ENCODE results near the gene CRB2. TPM values are rescaled to one million over a fixed set of nuclear protein-coding genes. Genes with fewer than 3 reads are reported as not detected.

CRB2 gene
- polyA plus RNA-seq, 1 experiment, result not detected

DNA sequence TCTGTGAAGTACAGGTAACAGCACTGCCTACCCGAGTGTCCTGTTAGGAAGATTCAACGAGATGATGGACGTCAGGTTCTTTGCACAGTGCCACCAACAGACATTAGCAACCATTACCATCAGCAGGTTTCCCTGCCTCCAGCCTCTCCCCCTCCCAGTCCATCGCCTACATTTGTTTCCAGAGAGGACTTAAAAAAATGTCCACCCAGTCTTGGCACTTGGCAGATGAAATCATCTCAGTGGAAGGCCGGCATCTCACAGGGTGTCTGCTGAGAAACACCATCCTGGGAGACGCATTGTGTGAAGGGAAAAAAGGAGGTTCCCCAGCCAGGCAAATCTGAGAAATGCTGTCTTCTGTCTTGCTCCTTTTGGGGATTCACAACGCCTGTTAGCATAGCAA is 58.2 kb downstream of the CRB2 start:
- TF ChIP-seq, protein P1, sequence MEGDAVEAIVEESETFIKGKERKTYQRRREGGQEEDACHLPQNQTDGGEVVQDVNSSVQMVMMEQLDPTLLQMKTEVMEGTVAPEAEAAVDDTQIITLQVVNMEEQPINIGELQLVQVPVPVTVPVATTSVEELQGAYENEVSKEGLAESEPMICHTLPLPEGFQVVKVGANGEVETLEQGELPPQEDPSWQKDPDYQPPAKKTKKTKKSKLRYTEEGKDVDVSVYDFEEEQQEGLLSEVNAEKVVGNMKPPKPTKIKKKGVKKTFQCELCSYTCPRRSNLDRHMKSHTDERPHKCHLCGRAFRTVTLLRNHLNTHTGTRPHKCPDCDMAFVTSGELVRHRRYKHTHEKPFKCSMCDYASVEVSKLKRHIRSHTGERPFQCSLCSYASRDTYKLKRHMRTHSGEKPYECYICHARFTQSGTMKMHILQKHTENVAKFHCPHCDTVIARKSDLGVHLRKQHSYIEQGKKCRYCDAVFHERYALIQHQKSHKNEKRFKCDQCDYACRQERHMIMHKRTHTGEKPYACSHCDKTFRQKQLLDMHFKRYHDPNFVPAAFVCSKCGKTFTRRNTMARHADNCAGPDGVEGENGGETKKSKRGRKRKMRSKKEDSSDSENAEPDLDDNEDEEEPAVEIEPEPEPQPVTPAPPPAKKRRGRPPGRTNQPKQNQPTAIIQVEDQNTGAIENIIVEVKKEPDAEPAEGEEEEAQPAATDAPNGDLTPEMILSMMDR (IDR thresholded peaks at IDR 0.05; ENCODE audit: insufficient read depth, low read depth, low read length), result no peak
- Histone ChIP-seq H3K36me3 (ENCODE audit: control insufficient read depth, insufficient read depth, low read length) (peaks cover 2% of the 10 kb centered on the region), H3K27me3 (ENCODE audit: control insufficient read depth, insufficient read depth, low read length) (no peaks in the 10 kb centered on the region), H3K4me3 (ENCODE audit: low read depth, low read length) (no peak overlapping the region)
- ChIA-PET CTCF (no interaction called here), POLR2A (no interaction called here)
- no peak for DNase-seq (ENCODE audit: low read depth)

DNA sequence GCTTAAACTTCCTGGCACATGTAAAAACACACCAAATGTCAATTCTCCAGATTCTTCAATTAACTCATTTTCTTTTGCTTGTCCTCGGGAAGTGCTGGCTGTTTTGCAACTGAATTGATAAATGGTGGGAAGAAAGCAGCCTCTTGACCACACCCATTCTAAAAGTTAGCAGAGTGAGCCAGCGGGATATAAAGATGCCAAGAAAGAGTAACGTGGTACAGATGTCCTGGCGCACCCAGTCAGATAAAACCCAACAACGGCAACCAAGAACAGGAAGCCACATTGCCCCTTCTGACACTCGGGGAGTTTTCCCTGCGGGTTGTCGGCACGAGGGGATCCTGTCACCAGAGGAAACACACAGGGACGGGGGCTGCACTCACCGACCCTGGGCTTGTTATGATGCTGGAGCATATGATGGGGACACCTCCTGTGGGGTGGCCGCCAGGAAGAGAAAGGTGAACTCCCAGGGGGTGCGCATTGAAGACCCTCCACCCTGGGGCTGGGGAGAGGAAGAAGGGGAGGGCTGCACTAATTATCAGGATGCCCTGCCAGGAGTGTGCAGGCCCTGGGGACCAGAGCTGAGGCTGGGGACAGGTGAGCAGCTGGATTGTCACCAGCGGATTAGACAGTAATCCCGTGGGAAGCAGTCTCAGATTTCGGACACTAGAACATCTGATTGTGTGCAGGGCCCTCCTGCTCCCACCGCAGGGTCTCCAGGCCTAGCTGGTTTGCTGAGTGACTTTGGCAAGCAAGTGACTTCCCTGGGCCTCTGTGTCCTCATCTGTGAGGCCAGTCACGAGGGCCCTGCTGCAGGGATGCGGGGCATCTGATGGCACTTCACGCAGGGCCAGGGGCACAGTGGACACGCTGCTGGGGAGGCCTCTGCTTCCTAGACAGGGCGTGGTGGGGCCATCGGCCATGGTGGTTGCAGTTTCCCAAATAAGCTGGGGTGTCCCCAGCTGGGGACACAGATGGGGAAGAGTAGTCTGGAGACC is 59.2 kb downstream of the CRB2 start:
- no peak for DNase-seq (ENCODE audit: low read depth)
- TF ChIP-seq, protein P1 (IDR thresholded peaks at IDR 0.05; ENCODE audit: insufficient read depth, low read depth, low read length), result no peak
- ChIA-PET CTCF (interaction anchor here (0.8 kb wide), 1 partner anchor 16 kb away, joined by 5 read pairs; no protein-coding TSS in a partner anchor), POLR2A (no interaction called here)
- Histone ChIP-seq H3K4me3 (ENCODE audit: low read depth, low read length) (no peak overlapping the region), H3K36me3 (ENCODE audit: control insufficient read depth, insufficient read depth, low read length) (peaks cover 2% of the 10 kb centered on the region), H3K27me3 (ENCODE audit: control insufficient read depth, insufficient read depth, low read length) (no peaks in the 10 kb centered on the region)

DNA sequence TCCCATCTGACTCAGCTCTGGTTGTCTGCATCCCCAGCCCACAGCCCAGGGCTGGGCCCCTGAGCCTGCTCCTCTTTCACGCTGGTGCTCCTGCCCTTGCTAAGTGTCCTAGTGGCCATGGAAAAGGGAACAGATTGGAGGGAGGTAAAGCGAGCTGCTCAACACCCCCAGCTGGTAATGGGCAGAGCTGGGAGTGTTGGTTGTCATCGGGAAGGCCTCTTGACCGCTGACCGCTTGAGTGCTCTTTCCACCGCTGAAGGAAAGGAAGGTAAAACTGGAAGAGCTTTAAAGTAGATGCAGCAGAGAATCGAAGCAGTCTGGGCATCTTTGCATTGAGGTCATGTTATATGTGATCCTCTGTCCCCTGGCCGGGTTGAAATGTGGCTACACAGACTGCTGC is 60.2 kb downstream of the CRB2 start:
- ChIA-PET CTCF (interaction anchor here (0.8 to 0.9 kb wide), 2 partner anchors 14 to 17 kb away, joined by 3 to 5 read pairs; no protein-coding TSS in a partner anchor), POLR2A (no interaction called here)
- H3K36me3 ChIP-seq (ENCODE audit: control insufficient read depth, insufficient read depth, low read length), result peaks cover 2% of the 10 kb centered on the region
- H3K27me3 ChIP-seq (ENCODE audit: control insufficient read depth, insufficient read depth, low read length), result no peaks in the 10 kb centered on the region
- TF ChIP-seq, protein P1 (IDR thresholded peaks at IDR 0.05; ENCODE audit: insufficient read depth, low read depth, low read length), result no peak
- no peak for DNase-seq (ENCODE audit: low read depth)
- H3K4me3 ChIP-seq (ENCODE audit: low read depth, low read length), result no peak overlapping the region

DNA sequence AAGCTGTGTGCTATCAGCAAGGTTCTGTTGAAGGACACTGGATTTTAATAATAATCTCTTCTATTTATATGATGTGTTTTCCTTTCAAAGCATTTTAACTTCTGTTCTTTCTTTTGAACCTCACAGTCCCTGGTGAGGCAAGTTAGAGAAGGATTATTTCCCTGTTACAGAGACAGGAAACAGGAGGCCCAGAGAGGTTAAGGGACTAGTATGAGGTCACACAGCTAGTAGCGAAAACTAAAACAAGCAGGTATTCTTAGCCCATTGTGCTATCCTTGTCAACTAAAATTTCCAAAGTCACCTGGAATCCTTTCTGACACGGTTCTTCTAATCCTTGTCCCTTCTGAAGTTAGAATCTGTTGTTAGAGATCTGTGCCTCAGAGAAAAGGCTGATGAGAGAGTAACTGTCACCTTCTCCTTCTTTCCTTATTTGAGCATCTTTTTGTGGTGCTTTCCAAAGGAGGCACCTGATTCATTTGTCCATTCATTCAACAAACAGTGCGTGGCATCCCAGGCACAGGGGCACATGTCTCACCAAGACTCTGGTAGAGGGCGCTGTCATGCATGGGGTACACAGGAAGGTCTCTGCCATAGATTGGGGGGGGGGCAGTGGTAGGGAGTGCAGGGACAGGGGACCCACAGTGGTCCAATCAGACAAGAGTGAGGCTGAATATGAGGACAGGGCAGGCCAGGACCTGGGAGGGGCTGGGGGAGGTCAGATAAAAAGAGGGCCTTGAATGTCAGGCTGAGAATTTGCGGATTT is 61.5 kb downstream of the CRB2 start:
- H3K36me3 ChIP-seq (ENCODE audit: control insufficient read depth, insufficient read depth, low read length), result peaks cover 2% of the 10 kb centered on the region
- DNase-seq (ENCODE audit: low read depth), result no peak
- TF ChIP-seq, protein P1 (IDR thresholded peaks at IDR 0.05; ENCODE audit: insufficient read depth, low read depth, low read length), result no peak
- POLR2A ChIA-PET, result no interaction called here
- CTCF ChIA-PET, result no interaction called here
- no peaks in the 10 kb centered on the region for H3K27me3 ChIP-seq (ENCODE audit: control insufficient read depth, insufficient read depth, low read length)
- H3K4me3 ChIP-seq (ENCODE audit: low read depth, low read length), result no peak overlapping the region

DNA sequence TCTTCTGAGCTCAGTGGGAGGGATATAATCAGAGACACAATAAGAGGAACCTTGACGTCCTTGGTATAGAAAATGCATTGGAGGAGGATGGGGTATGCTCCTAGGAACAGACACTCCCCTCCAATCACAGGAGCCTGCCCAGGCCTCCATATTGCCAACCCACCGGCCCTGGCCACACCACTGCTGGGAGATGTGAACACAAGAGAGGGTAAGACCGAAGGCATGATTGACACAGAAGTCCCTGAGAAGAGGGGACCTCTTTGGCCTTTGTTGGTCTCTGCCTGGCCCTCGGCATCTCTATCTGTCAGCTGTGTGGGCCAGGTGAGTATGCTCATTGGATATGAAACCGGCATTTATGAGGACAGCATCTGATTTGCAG is 62.0 kb downstream of the CRB2 start:
- CTCF ChIA-PET, result no interaction called here

More for the DNA sequence above, 62.0 kb downstream of the CRB2 start:
- H3K36me3 ChIP-seq (ENCODE audit: control insufficient read depth, insufficient read depth, low read length), result peaks cover 2% of the 10 kb centered on the region
- H3K4me3 ChIP-seq (ENCODE audit: low read depth, low read length), result no peak overlapping the region
- POLR2A ChIA-PET, result no interaction called here
- no peak for DNase-seq (ENCODE audit: low read depth)
- H3K27me3 ChIP-seq (ENCODE audit: control insufficient read depth, insufficient read depth, low read length), result no peaks in the 10 kb centered on the region
- TF ChIP-seq, protein P1 (IDR thresholded peaks at IDR 0.05; ENCODE audit: insufficient read depth, low read depth, low read length), result no peak
